ENCODE data around the gene APBB2. TPM values are rescaled to one million over a fixed set of nuclear protein-coding genes. Genes with fewer than 3 reads are reported as not detected.

The APBB2 gene
- total and polyA plus RNA-seq, 2 of the 8 experiments (the other 6 are each of a cell fraction or from before 2014, with no cell fraction given), result 58.7 to 59.4 TPM

DNA sequence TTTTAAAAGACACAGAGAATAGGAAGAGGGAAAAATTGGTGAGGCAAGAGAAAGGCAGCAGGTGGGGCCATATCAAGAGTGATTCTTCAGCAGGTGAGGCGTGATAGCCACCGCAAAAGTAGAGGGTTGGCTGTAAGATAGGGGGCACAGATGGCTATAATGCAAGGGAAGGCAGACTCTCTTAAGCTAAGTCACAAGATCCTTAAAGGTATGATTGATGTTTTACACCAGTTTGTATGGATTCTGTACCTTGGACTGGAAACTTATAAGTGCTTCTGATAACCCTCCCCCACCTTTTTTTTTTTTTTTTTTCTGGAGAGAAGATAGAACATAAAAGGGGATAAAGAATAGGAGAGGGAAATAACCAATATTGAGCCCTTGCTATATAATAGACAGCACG is 424.6 kb downstream of the APBB2 start:
- Histone ChIP-seq H3K4ac (replicated peaks; ENCODE audit: insufficient read length, low read depth, low read length) (no peak overlapping the region), H2BK20ac (ENCODE audit: low read length) (no peak overlapping the region), H3K9me3 (ENCODE audit: insufficient read depth in 2 of 2, low read depth in 1 of 2, low read length in 1 of 2) (no peaks in the 10 kb centered on the region), H3K36me3 (ENCODE audit: control insufficient read depth in 2 of 4, insufficient read depth in 4 of 4, low read length in 3 of 4) (peaks cover 0 to 3% (median 0%) of the 10 kb centered on the region in 4 experiments; a peak in 1 of 8 replicates), H3K14ac (ENCODE audit: insufficient read length) (no peak overlapping the region), H3K23me2 (ENCODE audit: low read depth, low read length) (no peaks in the 10 kb centered on the region), H4K91ac (replicated peaks; ENCODE audit: insufficient read length, low read length) (no peak overlapping the region), H3K79me1 (ENCODE audit: low read depth, low read length) (no peaks in the 10 kb centered on the region), H2AFZ (ENCODE audit: low read length) (no peak overlapping the region), H3K27me3 (replicated peaks in 1 of 4; ENCODE audit: control insufficient read depth in 3 of 4, extremely low read depth in 1 of 4, insufficient read depth in 3 of 4, low read length in 3 of 4) (peaks cover 0 to 1% (median 0%) of the 10 kb centered on the region in 4 experiments; a peak in 1 of 7 replicates), H3K4me2 (ENCODE audit: insufficient read depth in 1 of 2, low read depth in 2 of 2, low read length in 2 of 2) (no peak overlapping the region), H4K20me1 (replicated peaks in 1 of 2; ENCODE audit: control insufficient read depth in 1 of 2, insufficient read depth in 2 of 2, low read length in 2 of 2) (no peaks in the 10 kb centered on the region), H2BK5ac (ENCODE audit: low read depth, low read length) (no peak overlapping the region), H3K18ac (ENCODE audit: extremely low read depth, low read length) (no peak overlapping the region), H3K23ac (ENCODE audit: insufficient read length) (no peak overlapping the region), H3K9ac (replicated peaks in 1 of 4; ENCODE audit: extremely low read depth in 1 of 4, low read depth in 3 of 4, low read length in 3 of 4) (no peak overlapping the region), H2BK120ac (replicated peaks; ENCODE audit: low read depth, low read length) (no peak overlapping the region), H3K79me2 (ENCODE audit: control insufficient read depth in 1 of 2, insufficient read depth in 2 of 2, low read length in 2 of 2) (no peaks in the 10 kb centered on the region), H4K8ac (ENCODE audit: extremely low read depth, insufficient read depth, low read length) (no peak overlapping the region), H3K4me1 (replicated peaks in 1 of 4; ENCODE audit: control insufficient read depth in 3 of 4, insufficient read depth in 4 of 4, low read length in 3 of 4) (no peaks in the 10 kb centered on the region), H2BK12ac (ENCODE audit: low read depth, low read length) (no peak overlapping the region), H3K27ac (ENCODE audit: low read depth, low read length) (no peak overlapping the region), H2AK5ac (ENCODE audit: low read depth, low read length) (no peak overlapping the region), H3K56ac (replicated peaks; ENCODE audit: insufficient read length, low read depth, low read length) (no peak overlapping the region), H4K5ac (ENCODE audit: insufficient read length, low read depth, low read length) (no peak overlapping the region), H2BK15ac (ENCODE audit: low read length) (no peak overlapping the region), H3K4me3 (ENCODE audit: extremely low read depth in 1 of 4, insufficient read depth in 2 of 4, low read depth in 3 of 4, low read length in 4 of 4) (no peak overlapping the region)
- 80% methylated on average over 3 of the region's 3 CpGs; no CpG with 5 or more reads in 1 of the 2 experiments for WGBS, 2 experiments (ENCODE audit: extremely low coverage in 1 of 2, insufficient coverage in 1 of 2, insufficient read length in 1 of 2, insufficient replicate concordance in 2 of 2, low coverage in 1 of 2, low lambda C conversion rate in 2 of 2, missing lambda C conversion rate in 1 of 2)
- POLR2A ChIA-PET (ENCODE audit: partially characterized antibody), result no interaction called here
- CTCF ChIA-PET (ENCODE audit: partially characterized antibody), result interaction anchor here (1.1 kb wide), 1 partner anchor 9 kb away, joined by 3 read pairs; no protein-coding TSS in a partner anchor
- DNase-seq (ENCODE audit: low read depth in 1 of 2, low spot score in 2 of 2), result no peak
- FAIRE-seq, result no peak
- no peak for TF ChIP-seq FOSL1 (IDR thresholded peaks at IDR 0.05; ENCODE audit: insufficient read depth, low read depth, low read length)
- TF ChIP-seq GTF2F1 (IDR thresholded peaks at IDR 0.05; ENCODE audit: borderline replicate concordance, low read depth, low read length), result no peak
- TF ChIP-seq TAF1 (IDR thresholded peaks at IDR 0.05; ENCODE audit: low read depth, low read length), result no peak
- TF ChIP-seq MAFK (IDR thresholded peaks at IDR 0.05; ENCODE audit: low read depth, low read length), result no peak
- no peak for TF ChIP-seq CTBP2 (IDR thresholded peaks at IDR 0.05; ENCODE audit: borderline replicate concordance, insufficient read depth, insufficient read length, low read length)
- TF ChIP-seq CEBPB (IDR thresholded peaks at IDR 0.05; ENCODE audit: low read depth, low read length), result no peak
- TF ChIP-seq ZNF274 (IDR thresholded peaks at IDR 0.05; ENCODE audit: borderline replicate concordance, extremely low read depth, low read length), result no peak
- TF ChIP-seq BCL11A (IDR thresholded peaks at IDR 0.05; ENCODE audit: low read depth in 2 of 2, low read length in 2 of 2), result no peak
- TF ChIP-seq, protein P1, sequence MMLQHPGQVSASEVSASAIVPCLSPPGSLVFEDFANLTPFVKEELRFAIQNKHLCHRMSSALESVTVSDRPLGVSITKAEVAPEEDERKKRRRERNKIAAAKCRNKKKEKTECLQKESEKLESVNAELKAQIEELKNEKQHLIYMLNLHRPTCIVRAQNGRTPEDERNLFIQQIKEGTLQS (IDR thresholded peaks at IDR 0.05; ENCODE audit: insufficient read depth, low read depth, low read length), result no peak
- no peak for TF ChIP-seq RNF2 (IDR thresholded peaks at IDR 0.05; ENCODE audit: borderline replicate concordance, low read depth, low read length, missing control alignments, poor library complexity, severe bottlenecking)
- no peak for TF ChIP-seq SP4 (IDR thresholded peaks at IDR 0.05; ENCODE audit: low read length)
- TF ChIP-seq BACH1 (IDR thresholded peaks at IDR 0.05; ENCODE audit: low read length), result no peak

All from H1 (cell line).